Mucosa of descending colon (tissue), 3 donors: Measurements from ENCODE around the gene LAMTOR5. TPM values are rescaled to one million over a fixed set of nuclear protein-coding genes. Genes with fewer than 3 reads are reported as not detected.

Experiments used
- ATAC-seq: fragments of 200-7000 bp; cut with Tn5 transposase; one replicate; pipeline ENCODE4 v1.9.1; 2020; ENCODE audit warnings: mild to moderate bottlenecking, moderate library complexity
- DNase-seq, 3 donors: peaks; one replicate each; pipeline ENCODE4 v3.0.0-alpha.2; 2020
- H3K36me3 ChIP-seq: fragments of 200-600 bp; one replicate; pipeline ENCODE4 v1.8.0; 2021; ENCODE audit warnings: low read depth, mild to moderate bottlenecking
- H3K4me1 ChIP-seq: fragments of 200-600 bp; one replicate; pipeline ENCODE4 v1.8.0; 2021; ENCODE audit warnings: low read depth, mild to moderate bottlenecking
- H3K4me3 ChIP-seq: fragments of 200-600 bp; one replicate; pipeline ENCODE4 v1.8.0; 2021; ENCODE audit warnings: mild to moderate bottlenecking
- H3K9me3 ChIP-seq: fragments of 200-600 bp; one replicate; pipeline ENCODE4 v1.8.0; 2021; ENCODE audit warnings: mild to moderate bottlenecking
- CTCF ChIP-seq: fragments of 200-600 bp; IDR thresholded peaks from one replicate; pipeline ENCODE4 v1.8.0; 2022; ENCODE audit warnings: antibody characterized with exemption, mild to moderate bottlenecking
- intact Hi-C, 2 donors: fragments of 100-400 bp; cut with DNase I in 1 of 2; cut with micrococcal nuclease in 1 of 2; formaldehyde crosslinking; loops; one replicate each; pipeline versions ENCODE4 v1.11.0 to v1.11.1; 2022; cut with DNase I, micrococcal nuclease
- long read RNA-seq, 2 donors: library from polyadenylated mRNA; unstranded; transcript quantifications; one replicate each; pipeline ENCODE4 v2.0.0, GENCODE V29; 2019 to 2021
- total RNA-seq, 3 donors: library from RNA; stranded (reverse); fragmentation: NEBNext Ultra II Directional in 2 of 3; extraction: Animal tissue kit (Norgen Biotek cat#: 25700) in 2 of 3; gene quantifications; one replicate each; pipeline versions ENCODE4 v1.2.1 to v1.2.4, GENCODE V29; 2021 to 2023
- donor health status: DM: no; HTN: no; CAD: no; lungs with moderate emphysema.
- donor health status: DM: no; HTN: no; CAD: no.
- donor health status: DM: no; HTN: yes; CAD: no.

Gene LAMTOR5
- total RNA-seq: 100 to 1,000 TPM in 2 of 3 donors, 10 to 100 TPM in 1; 95.3 to 114 (median 108) TPM
- long read RNA-seq, donor 1, transcript LAMTOR5-206 (4 exons, 634 nt): major isoform, 29 of 32 reads
- long read RNA-seq, donor 1, partial matches to known transcripts: 0 of 32 reads
- long read RNA-seq, donor 1, other reads (novel, unspliced or antisense): 0 of 32 reads
- long read RNA-seq, donor 2, transcript LAMTOR5-206 (4 exons, 634 nt): major isoform, 35 of 36 reads
- long read RNA-seq, donor 2, partial matches to known transcripts: 0 of 36 reads
- long read RNA-seq, donor 2, other reads (novel, unspliced or antisense): 0 of 36 reads

DNA sequence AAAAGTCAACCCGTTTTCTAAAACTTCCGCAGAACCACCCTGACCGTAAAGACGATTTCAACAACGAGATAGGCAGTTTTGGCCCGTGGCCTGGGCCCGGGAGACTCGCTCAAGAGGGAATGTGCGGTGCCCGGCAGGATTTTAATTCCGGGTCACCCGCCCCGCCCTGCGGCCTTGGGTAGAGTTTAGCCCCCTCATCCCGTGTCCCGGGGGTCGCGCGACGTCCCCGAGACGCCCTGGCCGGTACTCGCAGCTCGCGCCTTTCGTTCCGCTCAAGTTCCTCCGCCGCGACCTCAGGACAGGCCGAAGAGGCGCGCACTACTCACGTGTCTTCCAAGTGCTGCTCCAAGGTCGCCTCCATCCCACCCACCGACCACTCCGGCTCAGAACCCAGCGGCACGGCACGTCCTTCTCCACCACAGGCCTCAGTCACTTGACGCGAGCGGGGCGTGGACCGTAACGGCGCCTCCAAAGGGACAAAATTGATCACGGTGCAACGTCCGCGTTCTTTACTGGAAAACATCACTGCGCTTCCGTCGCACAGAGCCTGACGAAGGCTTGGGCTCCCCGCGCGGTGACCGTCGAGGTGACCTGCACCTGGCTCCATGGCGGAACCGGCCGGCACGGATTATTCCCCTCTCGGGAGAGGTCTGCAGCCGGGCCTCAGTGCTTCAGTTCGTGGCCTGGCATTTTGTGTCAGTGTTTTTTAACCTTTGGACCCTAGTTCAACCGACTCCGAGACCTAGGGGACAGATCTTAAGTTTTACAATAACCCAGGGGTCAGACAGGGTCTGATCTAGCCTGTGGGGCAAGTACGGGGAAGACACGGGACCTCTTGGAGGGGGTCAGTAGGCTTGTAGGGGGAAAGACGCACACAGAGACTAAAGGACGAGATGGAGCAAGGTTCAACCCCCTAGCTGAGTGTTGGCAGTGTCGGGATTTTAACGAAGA is at the start of gene LAMTOR5:
LAMTOR5 (minus strand) TSS at position 435 of the 951 bp plus-strand sequence; CDS start at position 361, 74 bp downstream.
- ATAC-seq (peak; percentile 99), DNase-seq (peak; percentile 95 to 96 (median 96))
- no peaks in the 10 kb centered on the region for H3K9me3 ChIP-seq
- H3K4me3 ChIP-seq: peak within 1 kb of the TSS; percentile 94
- peaks cover 19% of the 10 kb centered on the region for H3K4me1 ChIP-seq
- intact Hi-C loops: loop anchor here in 1 of 2 donors (5.0 kb wide), 1 partner anchor 70 kb away; the partner anchor contains the start of gene RBM15
- TF ChIP-seq CTCF: no peak
- H3K36me3 ChIP-seq: peaks cover 1% of the 10 kb centered on the region

DNA sequence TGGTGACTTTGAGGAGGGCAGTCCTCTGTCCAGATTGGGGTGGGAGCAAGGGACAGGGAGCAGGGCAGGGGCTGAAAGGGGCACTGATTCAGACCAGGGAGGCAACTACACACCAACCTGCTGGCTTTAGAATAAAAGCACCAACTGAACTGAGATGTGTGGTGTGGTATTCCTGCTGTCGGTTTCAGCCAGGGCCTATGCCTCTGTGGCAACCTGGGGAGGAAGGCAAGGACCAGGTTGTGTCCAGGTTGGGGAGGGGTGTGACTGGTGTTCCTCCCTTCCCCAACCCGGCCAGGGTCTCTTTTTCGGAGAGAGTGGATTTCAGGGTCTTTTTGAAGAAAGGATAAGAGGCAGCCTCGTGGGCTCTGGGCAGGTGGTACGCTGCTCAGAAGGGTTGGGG is 49.7 kb upstream of the LAMTOR5 start:
- no peak for TF ChIP-seq CTCF
- Histone ChIP-seq H3K9me3 (no peaks in the 10 kb centered on the region), H3K36me3 (no peaks in the 10 kb centered on the region), H3K4me1 (no peaks in the 10 kb centered on the region), H3K4me3 (no peak overlapping the region)
- intact Hi-C loops: no loop called here
- DNase-seq (no peak), ATAC-seq (no peak)

- no peak overlapping the region for H3K4me3 ChIP-seq
- ATAC-seq (no peak), DNase-seq (no peak)
- H3K9me3 ChIP-seq: no peaks in the 10 kb centered on the region
- no peaks in the 10 kb centered on the region for H3K4me1 ChIP-seq
- TF ChIP-seq CTCF: no peak
- no peaks in the 10 kb centered on the region for H3K36me3 ChIP-seq
- intact Hi-C loops: no loop called here
These were observed 47.7 kb upstream of the LAMTOR5 start for GRCh38 chr1:110455151-110455550.

GRCh38 chr1:110454328-110454727 is 46.8 kb upstream of the LAMTOR5 start:
- intact Hi-C loops: loop anchor here in 1 of 2 donors (5.0 kb wide), 1 partner anchor 252 kb away; no protein-coding TSS in a partner anchor
- DNase-seq (no peak), ATAC-seq (no peak)
- H3K36me3 ChIP-seq: no peaks in the 10 kb centered on the region
- no peaks in the 10 kb centered on the region for H3K4me1 ChIP-seq
- no peak overlapping the region for H3K4me3 ChIP-seq
- TF ChIP-seq CTCF: no peak
- no peaks in the 10 kb centered on the region for H3K9me3 ChIP-seq

GRCh38 chr1:110453829-110454228 is 46.3 kb upstream of the LAMTOR5 start:
- no peak for ATAC-seq
- intact Hi-C loops: loop anchor here in 1 of 2 donors (5.0 kb wide), 1 partner anchor 252 kb away; no protein-coding TSS in a partner anchor
- no peaks in the 10 kb centered on the region for H3K4me1 ChIP-seq
- no peaks in the 10 kb centered on the region for H3K9me3 ChIP-seq
- no peaks in the 10 kb centered on the region for H3K36me3 ChIP-seq
- no peak for TF ChIP-seq CTCF
- no peak for DNase-seq
- H3K4me3 ChIP-seq: no peak overlapping the region
